ENCODE measurements around the gene LYST. TPM values are rescaled to one million over a fixed set of nuclear protein-coding genes. Genes with fewer than 3 reads are reported as not detected.

The LYST gene
- total RNA-seq, 1 donor from 2014 or later: 52.1 TPM

DNA sequence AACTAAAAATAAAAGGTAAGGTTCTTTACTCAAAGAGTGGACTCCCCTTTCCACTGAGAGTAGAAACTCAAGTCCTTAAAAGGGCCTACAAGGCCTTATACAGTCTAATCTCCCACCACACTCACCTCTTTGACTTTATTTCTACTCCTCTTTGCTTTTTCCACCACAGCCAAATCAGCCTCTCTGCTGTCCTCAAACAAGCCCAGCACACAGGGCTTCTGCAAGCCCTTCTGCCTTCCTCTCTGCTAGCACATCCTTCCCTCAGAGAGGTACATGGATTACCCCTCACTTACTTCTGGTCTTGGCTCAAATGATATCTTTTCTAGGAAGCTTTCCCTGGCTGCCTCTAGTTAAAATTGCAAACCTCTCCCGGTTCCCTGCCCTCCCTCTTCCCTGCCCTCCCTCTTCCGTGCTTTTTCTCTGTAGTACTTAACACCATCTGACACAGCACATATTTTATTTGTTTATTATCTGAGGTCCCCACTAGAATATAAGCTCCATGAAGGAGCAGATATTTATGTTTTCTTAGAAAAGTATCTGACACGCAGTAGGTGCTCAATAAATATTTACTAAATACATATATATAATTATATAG is 1.7 kb downstream of the LYST start:
- intact Hi-C loops (cut with DNase I): loop anchor here (10.0 kb wide), 2 partner anchors 50 to 110 kb away; no protein-coding TSS in a partner anchor
- Histone ChIP-seq H3K27me3 (no peaks in the 10 kb centered on the region), H3K27ac (peak overlapping the region; percentile 99), H3K4me1 (peaks cover 53% of the 10 kb centered on the region), H3K9me3 (no peaks in the 10 kb centered on the region), H3K4me3 (peak overlapping the region; percentile 87 to 98), H3K36me3 (no peaks in the 10 kb centered on the region)
- TF ChIP-seq, protein P1, sequence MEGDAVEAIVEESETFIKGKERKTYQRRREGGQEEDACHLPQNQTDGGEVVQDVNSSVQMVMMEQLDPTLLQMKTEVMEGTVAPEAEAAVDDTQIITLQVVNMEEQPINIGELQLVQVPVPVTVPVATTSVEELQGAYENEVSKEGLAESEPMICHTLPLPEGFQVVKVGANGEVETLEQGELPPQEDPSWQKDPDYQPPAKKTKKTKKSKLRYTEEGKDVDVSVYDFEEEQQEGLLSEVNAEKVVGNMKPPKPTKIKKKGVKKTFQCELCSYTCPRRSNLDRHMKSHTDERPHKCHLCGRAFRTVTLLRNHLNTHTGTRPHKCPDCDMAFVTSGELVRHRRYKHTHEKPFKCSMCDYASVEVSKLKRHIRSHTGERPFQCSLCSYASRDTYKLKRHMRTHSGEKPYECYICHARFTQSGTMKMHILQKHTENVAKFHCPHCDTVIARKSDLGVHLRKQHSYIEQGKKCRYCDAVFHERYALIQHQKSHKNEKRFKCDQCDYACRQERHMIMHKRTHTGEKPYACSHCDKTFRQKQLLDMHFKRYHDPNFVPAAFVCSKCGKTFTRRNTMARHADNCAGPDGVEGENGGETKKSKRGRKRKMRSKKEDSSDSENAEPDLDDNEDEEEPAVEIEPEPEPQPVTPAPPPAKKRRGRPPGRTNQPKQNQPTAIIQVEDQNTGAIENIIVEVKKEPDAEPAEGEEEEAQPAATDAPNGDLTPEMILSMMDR (IDR thresholded peaks at IDR 0.05): no peak
- TF ChIP-seq POLR2A (IDR thresholded peaks at IDR 0.05): no peak
- no peak for TF ChIP-seq POLR2AphosphoS5 (IDR thresholded peaks at IDR 0.05; ENCODE audit: insufficient read depth in 1 of 2, low read depth in 1 of 2)
- DNase-seq (ENCODE audit: extremely low spot score in 2 of 2): no peak

DNA sequence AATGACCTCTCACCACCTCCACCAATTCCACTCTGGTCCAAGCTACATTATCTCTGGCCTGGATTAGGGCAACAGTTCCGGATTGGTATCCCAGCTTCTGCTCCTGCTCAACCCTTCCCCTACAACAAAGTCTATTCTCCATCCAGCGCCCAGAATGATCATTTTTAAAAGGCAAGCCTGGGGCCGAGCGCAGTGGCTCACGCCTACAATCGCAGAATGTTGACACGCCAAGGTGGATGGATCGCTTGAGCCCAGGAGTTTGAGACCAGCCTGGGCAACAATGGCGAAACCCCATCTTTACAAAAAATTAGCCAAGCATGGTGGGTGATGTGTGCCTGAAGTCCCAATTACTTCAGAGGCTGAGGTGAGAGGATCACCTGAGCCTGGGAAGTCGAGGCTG is 2.2 kb downstream of the LYST start:
- Histone ChIP-seq H3K9me3 (no peaks in the 10 kb centered on the region), H3K36me3 (no peaks in the 10 kb centered on the region), H3K27ac (peak overlapping the region; percentile 99), H3K4me1 (peaks cover 56% of the 10 kb centered on the region), H3K27me3 (no peaks in the 10 kb centered on the region), H3K4me3 (peak overlapping the region; percentile 87 to 98)
- no peak for DNase-seq (ENCODE audit: extremely low spot score in 2 of 2)
- intact Hi-C loops (cut with DNase I): loop anchor here (10.0 kb wide), 2 partner anchors 50 to 110 kb away; no protein-coding TSS in a partner anchor
- TF ChIP-seq, protein P1 (IDR thresholded peaks at IDR 0.05): no peak
- TF ChIP-seq POLR2AphosphoS5 (IDR thresholded peaks at IDR 0.05; ENCODE audit: insufficient read depth in 1 of 2, low read depth in 1 of 2): no peak
- no peak for TF ChIP-seq POLR2A (IDR thresholded peaks at IDR 0.05)

DNA sequence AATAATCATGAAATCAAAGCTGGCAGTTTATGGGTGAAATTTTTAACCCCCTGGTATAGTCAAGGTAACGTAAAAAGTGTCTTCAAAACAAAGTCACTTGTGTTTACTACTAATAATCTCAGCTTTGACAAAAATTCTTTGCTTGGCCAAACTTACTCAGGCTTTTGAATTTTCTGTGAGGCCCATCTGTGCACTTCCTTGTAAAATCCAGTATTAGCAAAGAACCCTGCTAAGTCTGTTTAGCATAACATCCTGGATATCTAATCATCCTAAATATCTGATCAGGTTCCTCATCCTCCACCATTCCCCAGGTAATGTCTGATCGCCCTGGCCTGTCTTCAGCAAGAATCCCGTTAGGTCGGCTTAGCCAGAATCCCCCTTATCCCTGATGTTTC is 3.0 kb downstream of the LYST start:
- DNase-seq (ENCODE audit: extremely low spot score in 2 of 2): no peak
- Histone ChIP-seq H3K27me3 (no peaks in the 10 kb centered on the region), H3K4me3 (no peak overlapping the region), H3K36me3 (no peaks in the 10 kb centered on the region), H3K4me1 (peaks cover 63% of the 10 kb centered on the region), H3K27ac (peak overlapping the region; percentile 99), H3K9me3 (no peaks in the 10 kb centered on the region)
- no peak for TF ChIP-seq POLR2AphosphoS5 (IDR thresholded peaks at IDR 0.05; ENCODE audit: insufficient read depth in 1 of 2, low read depth in 1 of 2)
- no peak for TF ChIP-seq POLR2A (IDR thresholded peaks at IDR 0.05)
- TF ChIP-seq, protein P1 (IDR thresholded peaks at IDR 0.05): no peak
- intact Hi-C loops (cut with DNase I): loop anchor here (10.0 kb wide), 2 partner anchors 51 to 111 kb away; no protein-coding TSS in a partner anchor

DNA sequence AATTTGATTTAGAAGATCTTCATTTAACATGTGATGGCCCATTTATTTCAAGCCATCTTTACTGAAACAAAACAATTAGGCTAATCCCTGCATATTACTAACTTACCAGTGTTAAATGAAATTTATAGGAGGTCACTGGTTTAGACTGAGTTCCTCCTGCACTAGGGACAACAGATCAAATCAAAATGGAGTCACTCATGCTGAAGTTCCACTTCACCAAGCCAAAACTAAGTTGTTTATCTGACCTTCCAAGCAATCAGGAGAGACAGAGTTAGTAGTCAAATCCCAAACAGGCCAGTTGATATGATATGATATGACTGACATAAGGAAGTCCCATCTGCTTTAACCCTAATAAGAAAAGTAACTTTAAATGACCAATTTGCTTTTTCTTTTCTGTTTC is 4.8 kb downstream of the LYST start:
- Histone ChIP-seq H3K27me3 (no peaks in the 10 kb centered on the region), H3K9me3 (no peaks in the 10 kb centered on the region), H3K4me3 (no peak overlapping the region), H3K4me1 (peaks cover 62% of the 10 kb centered on the region), H3K36me3 (no peaks in the 10 kb centered on the region), H3K27ac (peak overlapping the region; percentile 13)
- TF ChIP-seq POLR2A (IDR thresholded peaks at IDR 0.05): no peak
- no peak for TF ChIP-seq POLR2AphosphoS5 (IDR thresholded peaks at IDR 0.05; ENCODE audit: insufficient read depth in 1 of 2, low read depth in 1 of 2)
- TF ChIP-seq, protein P1 (IDR thresholded peaks at IDR 0.05): no peak
- intact Hi-C loops (cut with DNase I): loop anchor here (10.0 kb wide), 2 partner anchors 53 to 113 kb away; no protein-coding TSS in a partner anchor
- no peak for DNase-seq (ENCODE audit: extremely low spot score in 2 of 2)

DNA sequence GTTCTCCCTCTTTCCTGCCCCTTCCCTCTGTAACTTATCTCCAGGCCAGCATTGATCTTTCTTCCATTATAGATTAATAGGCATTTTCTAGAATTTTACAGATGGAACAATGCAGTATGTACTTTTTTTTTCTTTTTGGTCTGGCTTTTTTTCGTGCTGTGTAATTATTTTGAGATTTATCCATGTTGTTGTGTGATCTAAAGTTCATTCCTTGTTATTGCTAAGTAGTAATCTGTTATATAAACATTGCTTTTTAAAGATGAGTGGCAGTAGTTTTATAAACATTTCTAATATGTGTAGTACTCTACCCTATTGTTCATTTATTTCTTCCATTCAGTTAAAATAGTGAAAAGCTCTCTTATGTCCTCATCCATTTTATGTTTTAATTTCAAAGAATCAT is 5.9 kb downstream of the LYST start:
- intact Hi-C loops (cut with DNase I): loop anchor here (10.0 kb wide), 2 partner anchors 54 to 114 kb away; no protein-coding TSS in a partner anchor
- Histone ChIP-seq H3K9me3 (no peaks in the 10 kb centered on the region), H3K27ac (no peak overlapping the region), H3K27me3 (no peaks in the 10 kb centered on the region), H3K4me1 (peaks cover 62% of the 10 kb centered on the region), H3K36me3 (no peaks in the 10 kb centered on the region), H3K4me3 (no peak overlapping the region)
- no peak for DNase-seq (ENCODE audit: extremely low spot score in 2 of 2)
- no peak for TF ChIP-seq POLR2AphosphoS5 (IDR thresholded peaks at IDR 0.05; ENCODE audit: insufficient read depth in 1 of 2, low read depth in 1 of 2)
- TF ChIP-seq, protein P1 (IDR thresholded peaks at IDR 0.05): no peak
- TF ChIP-seq POLR2A (IDR thresholded peaks at IDR 0.05): no peak
